ENCODE data around the gene SGPP1. TPM values are rescaled to one million over a fixed set of nuclear protein-coding genes. Genes with fewer than 3 reads are reported as not detected.

Gene SGPP1
- total RNA-seq, 1 experiment from 2014 or later, result 17.7 TPM

GRCh38 chr14:63745858-63746425, 18.1 kb upstream of the SGPP1 start:
- DNase-seq (ENCODE audit: low read depth, low spot score) (no peak), ATAC-seq (no peak)
- Histone ChIP-seq H3K27ac (ENCODE audit: low read depth, low read length) (no peak overlapping the region), H3K4me2 (ENCODE audit: low read length) (no peak overlapping the region), H3K79me2 (ENCODE audit: insufficient read depth, low read length) (no peaks in the 10 kb centered on the region), H3K9me2 (ENCODE audit: insufficient read depth) (no peaks in the 10 kb centered on the region), H3K27me3 (ENCODE audit: insufficient read depth, low read length) (no peaks in the 10 kb centered on the region), H2AFZ (ENCODE audit: low read depth, low read length, poor library complexity, severe bottlenecking) (peak overlapping the region; percentile 76), H3K4me3 (replicated peaks in 1 of 2; ENCODE audit: low read depth in 1 of 2, low read length in 2 of 2) (no peak overlapping the region), H3K9me3 (ENCODE audit: control insufficient read depth in 1 of 2, insufficient read depth in 1 of 2, low read depth in 1 of 2, low read length in 2 of 2) (no peaks in the 10 kb centered on the region), H3K4me1 (ENCODE audit: control insufficient read depth in 1 of 2, insufficient read depth in 2 of 2, low read length in 2 of 2) (peaks cover 4 to 20% of the 10 kb centered on the region in 2 experiments; a peak in 3 of 4 replicates), H3K36me3 (ENCODE audit: control insufficient read depth in 1 of 2, insufficient read depth in 2 of 2, low read length in 2 of 2) (no peaks in the 10 kb centered on the region), H3K9ac (ENCODE audit: low read length) (no peak overlapping the region), H4K20me1 (ENCODE audit: insufficient read depth) (no peaks in the 10 kb centered on the region)
- no TSS peak for BruUV-seq (replicated peaks)
- TF ChIP-seq FOSL1 (IDR thresholded peaks at IDR 0.05; ENCODE audit: low read depth) (no peak), RAD21 (IDR thresholded peaks at IDR 0.05; ENCODE audit: low read depth) (no peak; the same call in 1 of the 2 replicates), POLR2AphosphoS5 (IDR thresholded peaks at IDR 0.05; ENCODE audit: low read depth, low read length) (no peak), CBX3 (IDR thresholded peaks at IDR 0.05; ENCODE audit: low read depth) (no peak), EGR1 (IDR thresholded peaks at IDR 0.05; ENCODE audit: low read depth) (no peak), CEBPB (IDR thresholded peaks at IDR 0.05; ENCODE audit: low read depth) (no peak), POLR2A (IDR thresholded peaks at IDR 0.05; ENCODE audit: borderline replicate concordance, extremely low read depth, insufficient read depth, insufficient read length) (no peak), SIN3A (IDR thresholded peaks at IDR 0.05; ENCODE audit: low read depth) (no peak), TCF7L2 (IDR thresholded peaks at IDR 0.05; ENCODE audit: borderline replicate concordance, extremely low read depth, insufficient read depth, insufficient read length) (no peak), ZFX (IDR thresholded peaks at IDR 0.05) (no peak), EZH2phosphoT487 (IDR thresholded peaks at IDR 0.05; ENCODE audit: borderline replicate concordance) (no peak), JUND (IDR thresholded peaks at IDR 0.05) (no peak), ZNF274 (IDR thresholded peaks at IDR 0.05; ENCODE audit: low read depth, low read length) (no peak), MAX (IDR thresholded peaks at IDR 0.05) (no peak), ELF1 (IDR thresholded peaks at IDR 0.05; ENCODE audit: borderline replicate concordance, low read depth) (no peak), CTCF (IDR thresholded peaks at IDR 0.05 in 2 of 3, conservative IDR thresholded peaks at IDR 0.05 in 1 of 3; ENCODE audit: borderline replicate concordance in 1 of 3, insufficient read depth in 1 of 3, low read depth in 2 of 3, low read length in 2 of 3) (no peak)
- intact Hi-C loops (cut with micrococcal nuclease), result no loop called here
- POLR2A ChIA-PET, result no interaction called here
- CTCF ChIA-PET, result no interaction called here
- RAD21 ChIA-PET (ENCODE audit: low non-redundant PET in 1 of 2, low total read pairs in 2 of 2, uncharacterized antibody in 2 of 2, unreplicated experiment in 2 of 2), result no interaction called here

Measured in HCT116 (cell line).